PC-3 (cell line): ENCODE measurements around the gene PDLIM5. TPM values are rescaled to one million over a fixed set of nuclear protein-coding genes. Genes with fewer than 3 reads are reported as not detected.

Experiments
- total RNA-seq: library from RNA; depleted of rRNA; stranded (reverse); fragments of >200 nt; gene quantifications from 2 replicates; pipeline ENCODE4 v1.2.3, GENCODE V29; 2014; rRNA removed

Gene PDLIM5
- total RNA-seq, 1 experiment from 2014 or later, result 57.8 TPM

Other genes starting within 250 kb of the PDLIM5 start
- 10.9 and 17.0 TPM in 2 replicates for gene SMARCAD1, start 244.1 kb upstream of the PDLIM5 start, total RNA-seq
- gene HPGDS, start 109.1 kb upstream of the PDLIM5 start, total RNA-seq, result not detected in 2 replicates